Endothelial cell of umbilical vein (primary cell): ENCODE data around the gene PRDM16. TPM values are rescaled to one million over a fixed set of nuclear protein-coding genes. Genes with fewer than 3 reads are reported as not detected.

Experiments used
- BruUV-seq: library from RNA; stranded (reverse); fragments of 400-500 nt; replicated peaks from 2 replicates; lab custom pipeline; 2021; lab: Mats Ljungman, UMichigan
- CTCF ChIA-PET: fragments of 300-600, 350-600 bp; sonication (Branson Sonifier 250); formaldehyde crosslinking; loops from one replicate; lab custom pipeline; 2021; ENCODE audit warnings: antibody characterized with exemption, inconsistent platforms; lab: Charles Lee
- POLR2A ChIA-PET: fragments of 300-600, 350-600 bp; sonication (Branson Sonifier 250); formaldehyde crosslinking; loops from one replicate; lab custom pipeline; 2021; ENCODE audit warnings: antibody characterized with exemption, inconsistent platforms; lab: Charles Lee
- DNase-seq: peaks from one replicate; pipeline ENCODE4 v3.0.0-alpha.2; 2011; ENCODE audit warnings: low read depth, low spot score
- FAIRE-seq: peaks from 2 replicates; lab custom pipeline; 2011; peaks lifted over from hg19 to GRCh38; lab: Jason Lieb, UNC
- H2AFZ ChIP-seq: 2 replicates; pipeline ENCODE4 v1.6.0; 2012; ENCODE audit warnings: low read depth, low read length, control low read depth, inconsistent platforms
- H3K27ac ChIP-seq: 2 replicates; pipeline ENCODE4 v1.5.1; 2011; ENCODE audit warnings: low read depth, mild to moderate bottlenecking, control low read depth, low read length, moderate library complexity; ENCODE audit not compliant: insufficient read depth
- H3K27me3 ChIP-seq, 2 experiments: 2 replicates each; pipeline versions ENCODE4 v1.6.0 to v1.6.1; 2011; ENCODE audit warnings: low read length in 2 of 2, mixed read lengths in 1 of 2; ENCODE audit not compliant: control insufficient read depth in 2 of 2, insufficient read depth in 2 of 2
- H3K36me3 ChIP-seq, 2 experiments: 2 replicates in 1 of 2; 3 replicates in 1 of 2; pipeline ENCODE4 v1.5.1; 2011; ENCODE audit warnings: low read length in 2 of 2, mild to moderate bottlenecking in 1 of 2, moderate library complexity in 1 of 2; ENCODE audit not compliant: control insufficient read depth in 2 of 2, insufficient read depth in 2 of 2; ENCODE audit errors: extremely low read depth in 1 of 2
- H3K4me1 ChIP-seq: 3 replicates; pipeline ENCODE4 v1.5.1; 2011; ENCODE audit warnings: mild to moderate bottlenecking, low read length; ENCODE audit not compliant: control insufficient read depth, insufficient read depth; ENCODE audit errors: extremely low read depth
- H3K4me2 ChIP-seq: 2 replicates; pipeline ENCODE4 v1.6.1; 2011; ENCODE audit warnings: low read length, control low read depth, mixed read lengths; ENCODE audit not compliant: insufficient read depth
- H3K4me3 ChIP-seq, 3 experiments: fragments of 200-600 bp in 1 of 3; sonication (generic), shearing (Covaris generic) in 1 of 3; replicated peaks in 1 of 3; 2 replicates each; pipeline ENCODE4 v1.5.1; 2011 to 2016; ENCODE audit warnings: control low read depth in 3 of 3, low read length in 3 of 3, mild to moderate bottlenecking in 2 of 3, inconsistent platforms in 1 of 3, low read depth in 1 of 3, moderate library complexity in 1 of 3; ENCODE audit not compliant: insufficient read depth in 1 of 3
- H3K79me2 ChIP-seq: 2 replicates; pipeline ENCODE4 v1.6.0; 2012; ENCODE audit warnings: low read length, inconsistent platforms; ENCODE audit not compliant: control insufficient read depth, insufficient read depth
- H3K9ac ChIP-seq: replicated peaks from 2 replicates; pipeline ENCODE3; 2011; ENCODE audit warnings: low read length, control low read depth; ENCODE audit not compliant: insufficient read depth; ENCODE audit errors: extremely low read depth
- H3K9me1 ChIP-seq: replicated peaks from 3 replicates; pipeline ENCODE4 v1.6.0; 2011; ENCODE audit warnings: mild to moderate bottlenecking, low read length; ENCODE audit not compliant: control insufficient read depth, insufficient read depth; ENCODE audit errors: extremely low read depth
- H3K9me3 ChIP-seq: replicated peaks from 2 replicates; pipeline ENCODE4 v1.5.1; 2012; ENCODE audit warnings: low read length, inconsistent platforms; ENCODE audit not compliant: control insufficient read depth, insufficient read depth
- H4K20me1 ChIP-seq: replicated peaks from 2 replicates; pipeline ENCODE3; 2011; ENCODE audit warnings: mild to moderate bottlenecking, low read length; ENCODE audit not compliant: control insufficient read depth, insufficient read depth; ENCODE audit errors: extremely low read depth
- CTCF ChIP-seq, 2 donors: IDR thresholded peaks; 1 replicate in 1 of 2; 2 replicates in 1 of 2; pipeline ENCODE4 v1.5.1; 2011; ENCODE audit warnings: low read length in 2 of 2, mild to moderate bottlenecking in 2 of 2, moderate library complexity in 2 of 2, control low read depth in 1 of 2, inconsistent platforms in 1 of 2, low read depth in 1 of 2; ENCODE audit not compliant: insufficient read depth in 1 of 2; ENCODE audit errors: extremely low read depth in 1 of 2
- EZH2 ChIP-seq: IDR thresholded peaks from 2 replicates; pipeline ENCODE4 v1.6.1; 2012; ENCODE audit warnings: borderline replicate concordance, low read depth, mild to moderate bottlenecking, moderate library complexity, low read length, inconsistent platforms; ENCODE audit not compliant: severe bottlenecking
- GATA2 ChIP-seq: IDR thresholded peaks from 2 replicates; pipeline ENCODE4 v1.7.0; 2011; ENCODE audit warnings: low read depth, mild to moderate bottlenecking, moderate library complexity, mixed read lengths, low read length; ENCODE audit not compliant: insufficient read length, insufficient read depth
- JUN ChIP-seq: IDR thresholded peaks from 2 replicates; pipeline ENCODE4 v1.6.1; 2011; ENCODE audit warnings: borderline replicate concordance, low read depth; ENCODE audit not compliant: insufficient read length, insufficient read depth
- MYC ChIP-seq: IDR thresholded peaks from one replicate; pipeline ENCODE4 v1.6.1; 2011; ENCODE audit warnings: mild to moderate bottlenecking, low read depth, low read length
- POLR2A ChIP-seq: IDR thresholded peaks from 2 replicates; pipeline ENCODE4 v1.6.1; 2012; ENCODE audit warnings: low read depth, mild to moderate bottlenecking, control low read depth, low read length
- dilution Hi-C: fragments of 300-500 bp; cut with MboI; formaldehyde crosslinking; loops from one replicate; pipeline ENCODE4 v1.15.0; 2019; ENCODE audit warnings: low sequenced_read_pairs; ENCODE audit not compliant: extremely low pct_ligation_motif_present
- intact Hi-C: fragments of 100-400 bp; cut with micrococcal nuclease; formaldehyde crosslinking; loops from one replicate; pipeline ENCODE4 v1.10.0; 2022
- polyA plus RNA-seq, 4 experiments: library from polyadenylated mRNA; depleted of rRNA in 3 of 4; stranded (reverse) in 3 of 4; unstranded in 1 of 4; fragments of >200 nt; gene quantifications; 2 replicates each; pipeline versions ENCODE4 v1.2.1 to v1.2.3, GENCODE V29; 2011 to 2012; ENCODE audit warnings: missing spikeins in 1 of 4
- total RNA-seq: library from RNA; stranded (reverse); gene quantifications from 2 replicates; pipeline ENCODE4 v1.2.3, GENCODE V29; 2021

The PRDM16 gene
- total and polyA plus RNA-seq, 2 donors (not counting 3 experiments of a cell fraction or from before 2014, with no cell fraction given): not detected

DNA sequence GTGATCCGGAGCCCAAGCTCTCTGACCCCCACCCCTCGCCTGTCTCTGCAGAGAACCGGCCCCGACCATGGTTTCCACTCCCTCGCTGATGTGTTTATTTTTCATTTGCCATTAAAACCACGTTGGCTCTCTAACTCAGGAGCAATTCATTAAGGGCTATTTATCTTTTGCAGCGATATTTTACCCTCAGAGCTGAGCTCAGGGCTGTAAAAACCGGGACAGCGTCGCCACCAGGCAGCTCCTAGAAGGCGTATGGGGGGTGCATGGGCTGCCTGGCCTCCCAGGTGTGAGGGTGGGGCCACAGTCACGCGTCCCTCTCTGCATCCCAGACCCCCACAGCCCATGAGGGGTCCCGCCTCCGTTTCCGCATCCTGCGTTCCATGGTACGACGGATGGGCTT, 71.4 kb downstream of the PRDM16 start:
- dilution Hi-C loops: no loop called here
- POLR2A ChIA-PET: no interaction called here
- DNase-seq: no peak

More for the DNA sequence above, 71.4 kb downstream of the PRDM16 start:
- Histone ChIP-seq H3K4me3 (no peak overlapping the region), H3K9me3 (no peaks in the 10 kb centered on the region), H3K36me3 (no peaks in the 10 kb centered on the region), H3K9ac (no peak overlapping the region), H2AFZ (no peak overlapping the region), H4K20me1 (no peaks in the 10 kb centered on the region), H3K4me2 (no peak overlapping the region), H3K9me1 (no peaks in the 10 kb centered on the region), H3K27me3 (no peaks in the 10 kb centered on the region), H3K4me1 (no peaks in the 10 kb centered on the region), H3K27ac (no peak overlapping the region), H3K79me2 (no peaks in the 10 kb centered on the region)
- no peak for FAIRE-seq
- intact Hi-C loops: no loop called here
- no TSS peak for BruUV-seq
- CTCF ChIA-PET: no interaction called here
- TF ChIP-seq GATA2 (no peak), EZH2 (no peak), CTCF (IDR thresholded peaks at IDR 0.05; ENCODE audit: extremely low read depth in 1 of 2, insufficient read depth in 1 of 2, low read depth in 1 of 2, low read length in 2 of 2) (no peak), POLR2A (no peak), MYC (no peak), JUN (no peak)
